ENCODE measurements around the gene HAT1.

Gene HAT1

DNA sequence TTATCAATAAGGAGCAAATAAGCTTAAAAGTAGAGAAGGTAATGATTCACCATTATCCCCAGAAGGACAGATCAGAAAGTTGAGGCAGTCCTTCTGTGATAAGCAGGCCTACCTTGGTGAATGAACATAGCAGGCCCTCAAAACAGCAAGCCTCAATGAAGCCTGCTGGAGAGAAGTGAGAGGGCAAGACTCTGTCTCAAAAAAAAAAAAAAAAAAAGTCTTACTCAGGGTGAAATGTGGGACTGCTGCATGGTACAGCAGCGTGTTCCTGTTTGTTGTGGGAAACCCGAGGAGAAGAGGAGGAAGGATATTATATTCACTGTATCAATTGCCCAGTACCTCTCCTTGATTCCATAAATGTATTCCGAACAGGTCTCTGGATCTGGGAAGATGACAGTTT, 8.7 kb upstream of the HAT1 start:
- TF ChIP-seq, protein P1, sequence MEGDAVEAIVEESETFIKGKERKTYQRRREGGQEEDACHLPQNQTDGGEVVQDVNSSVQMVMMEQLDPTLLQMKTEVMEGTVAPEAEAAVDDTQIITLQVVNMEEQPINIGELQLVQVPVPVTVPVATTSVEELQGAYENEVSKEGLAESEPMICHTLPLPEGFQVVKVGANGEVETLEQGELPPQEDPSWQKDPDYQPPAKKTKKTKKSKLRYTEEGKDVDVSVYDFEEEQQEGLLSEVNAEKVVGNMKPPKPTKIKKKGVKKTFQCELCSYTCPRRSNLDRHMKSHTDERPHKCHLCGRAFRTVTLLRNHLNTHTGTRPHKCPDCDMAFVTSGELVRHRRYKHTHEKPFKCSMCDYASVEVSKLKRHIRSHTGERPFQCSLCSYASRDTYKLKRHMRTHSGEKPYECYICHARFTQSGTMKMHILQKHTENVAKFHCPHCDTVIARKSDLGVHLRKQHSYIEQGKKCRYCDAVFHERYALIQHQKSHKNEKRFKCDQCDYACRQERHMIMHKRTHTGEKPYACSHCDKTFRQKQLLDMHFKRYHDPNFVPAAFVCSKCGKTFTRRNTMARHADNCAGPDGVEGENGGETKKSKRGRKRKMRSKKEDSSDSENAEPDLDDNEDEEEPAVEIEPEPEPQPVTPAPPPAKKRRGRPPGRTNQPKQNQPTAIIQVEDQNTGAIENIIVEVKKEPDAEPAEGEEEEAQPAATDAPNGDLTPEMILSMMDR (IDR thresholded peaks at IDR 0.05; ENCODE audit: low read depth, low read length, missing control alignments), result no peak
- no peak overlapping the region for H3K4me3 ChIP-seq (ENCODE audit: low read depth, low read length)
- in situ Hi-C loops (cut with HindIII; ENCODE audit: low sequenced_read_pairs), result no loop called here
- DNase-seq (ENCODE audit: low read depth), result no peak

- H3K4me3 ChIP-seq (ENCODE audit: low read depth, low read length), result no peak overlapping the region
Measured at GRCh38 chr2:171919453-171919852, 2.8 kb upstream of the HAT1 start.

DNA sequence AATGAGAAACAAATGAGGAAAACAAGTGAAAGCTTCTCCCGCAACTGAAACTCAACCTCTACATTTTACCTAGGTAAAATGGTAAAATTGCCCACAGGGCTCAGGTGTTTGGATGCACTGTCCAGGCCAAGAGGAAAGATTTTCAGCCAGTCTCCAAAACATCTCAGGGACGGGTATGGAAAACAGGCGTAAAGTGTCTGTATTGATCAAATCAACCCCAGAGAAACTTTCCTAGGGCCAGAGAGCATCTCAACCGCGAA, 361 bp upstream of the HAT1 start:
- DNase-seq (ENCODE audit: low read depth), result no peak
- H3K4me3 ChIP-seq (ENCODE audit: low read depth, low read length), result peak overlapping the region; percentile 74
- in situ Hi-C loops (cut with HindIII; ENCODE audit: low sequenced_read_pairs), result no loop called here
- TF ChIP-seq, protein P1 (IDR thresholded peaks at IDR 0.05; ENCODE audit: low read depth, low read length, missing control alignments), result no peak

More at GRCh38 chr2:171919453-171919852, 2.8 kb upstream of the HAT1 start:
- in situ Hi-C loops (cut with HindIII; ENCODE audit: low sequenced_read_pairs), result no loop called here
- TF ChIP-seq, protein P1 (IDR thresholded peaks at IDR 0.05; ENCODE audit: low read depth, low read length, missing control alignments), result no peak
- DNase-seq (ENCODE audit: low read depth), result no peak

- DNase-seq (ENCODE audit: low read depth), result no peak
- H3K4me3 ChIP-seq (ENCODE audit: low read depth, low read length), result peak overlapping the region; percentile 74
- TF ChIP-seq, protein P1 (IDR thresholded peaks at IDR 0.05; ENCODE audit: low read depth, low read length, missing control alignments), result no peak
- in situ Hi-C loops (cut with HindIII; ENCODE audit: low sequenced_read_pairs), result no loop called here
Measured at GRCh38 chr2:171923206-171923605, 945 bp downstream of the HAT1 start.

DNA sequence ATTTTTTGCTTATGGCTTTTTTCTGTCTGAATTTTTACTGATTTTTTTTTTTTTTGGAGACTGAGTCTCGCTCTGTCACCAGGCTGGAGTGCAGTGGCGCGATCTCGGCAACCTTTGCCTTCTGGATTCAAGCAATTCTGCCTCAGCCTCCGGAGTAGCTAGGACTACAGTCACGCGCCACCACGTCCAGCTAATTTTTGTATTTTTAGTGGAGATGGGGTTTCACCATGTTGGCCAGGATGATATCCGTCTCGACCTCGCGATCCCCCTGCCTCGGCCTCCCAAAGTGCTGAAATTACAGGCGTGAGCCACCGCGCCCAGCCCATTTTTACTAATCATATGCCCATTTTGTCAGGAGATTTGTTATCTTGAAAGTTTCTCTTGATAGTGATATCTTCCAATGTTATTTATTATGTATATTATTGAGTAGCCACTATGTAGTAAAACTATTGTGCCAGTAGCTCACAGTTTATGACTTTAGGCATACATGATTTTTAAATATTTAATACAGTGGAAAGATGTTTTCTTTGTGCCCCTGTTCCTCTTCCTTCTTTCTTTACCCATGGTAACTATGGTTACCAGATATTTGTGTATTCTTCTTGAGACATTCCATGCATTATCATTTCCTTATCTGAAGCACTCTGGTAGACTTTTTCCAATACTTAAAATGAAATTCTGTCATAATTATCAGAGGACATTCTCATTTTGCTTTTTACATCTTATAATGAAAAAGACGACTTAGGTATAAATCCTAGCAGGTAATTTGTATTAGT, 2.1 kb downstream of the HAT1 start:
- TF ChIP-seq, protein P1 (IDR thresholded peaks at IDR 0.05; ENCODE audit: low read depth, low read length, missing control alignments), result no peak
- no peak overlapping the region for H3K4me3 ChIP-seq (ENCODE audit: low read depth, low read length)
- DNase-seq (ENCODE audit: low read depth), result no peak
- in situ Hi-C loops (cut with HindIII; ENCODE audit: low sequenced_read_pairs), result no loop called here

GRCh38 chr2:171930385-171930784, 8.1 kb downstream of the HAT1 start:
- TF ChIP-seq, protein P1 (IDR thresholded peaks at IDR 0.05; ENCODE audit: low read depth, low read length, missing control alignments), result no peak
- no peak for DNase-seq (ENCODE audit: low read depth)
- H3K4me3 ChIP-seq (ENCODE audit: low read depth, low read length), result no peak overlapping the region
- in situ Hi-C loops (cut with HindIII; ENCODE audit: low sequenced_read_pairs), result no loop called here
